Small intestine (tissue), 7 donors: ENCODE data around the gene ITCH. TPM values are rescaled to one million over a fixed set of nuclear protein-coding genes. Genes with fewer than 3 reads are reported as not detected.
A peak's percentile ranks its signal among the peaks of the same experiment; 100 is the strongest.
"Not testable (repeated sequence)": the region's sequence is repeated elsewhere in the genome, so short reads cannot be mapped to it uniquely, and the experiment has no call there.

Experiments
- DNase-seq, 2 donors: peaks; one replicate each; pipeline versions ENCODE4 v3.0.0 to v3.0.0-alpha.2; 2013
- FAIRE-seq: peaks from 2 replicates; lab custom pipeline; 2012; peaks lifted over from hg19 to GRCh38; lab: Jason Lieb, UNC
- H3K27ac ChIP-seq, 3 donors: one replicate each; pipeline ENCODE4 v1.5.1; 2013; ENCODE audit warnings: low read length in 2 of 3, mild to moderate bottlenecking in 2 of 3, control low read depth in 1 of 3, inconsistent platforms in 1 of 3, low read depth in 1 of 3, moderate library complexity in 1 of 3
- H3K27me3 ChIP-seq, 3 donors: one replicate each; pipeline ENCODE4 v1.6.1; 2013; ENCODE audit warnings: low read length in 3 of 3, inconsistent platforms in 1 of 3; ENCODE audit not compliant: control insufficient read depth in 3 of 3, insufficient read depth in 3 of 3
- H3K36me3 ChIP-seq, 3 donors: one replicate each; pipeline ENCODE4 v1.6.1; 2013; ENCODE audit warnings: low read length in 3 of 3, inconsistent platforms in 1 of 3, low read depth in 1 of 3, mild to moderate bottlenecking in 1 of 3, moderate library complexity in 1 of 3; ENCODE audit not compliant: control insufficient read depth in 3 of 3, insufficient read depth in 2 of 3
- H3K4me1 ChIP-seq, 3 donors: one replicate each; pipeline ENCODE4 v1.6.1; 2013; ENCODE audit warnings: low read length in 2 of 3, inconsistent platforms in 1 of 3, low read depth in 1 of 3, mild to moderate bottlenecking in 1 of 3, moderate library complexity in 1 of 3; ENCODE audit not compliant: control insufficient read depth in 3 of 3, insufficient read depth in 2 of 3
- H3K4me3 ChIP-seq, 3 donors: one replicate each; pipeline ENCODE4 v1.5.1; 2013; ENCODE audit warnings: low read length in 3 of 3, control low read depth in 1 of 3, inconsistent platforms in 1 of 3, low read depth in 1 of 3, mild to moderate bottlenecking in 1 of 3, moderate library complexity in 1 of 3
- H3K9me3 ChIP-seq, 2 donors: one replicate each; pipeline ENCODE4 v1.6.1; 2013; ENCODE audit warnings: low read depth in 1 of 2, low read length in 1 of 2; ENCODE audit not compliant: control insufficient read depth in 2 of 2, insufficient read depth in 1 of 2
- WGBS, 3 donors: extraction: QIAGEN DNeasy Blood & Tissue Kit; methylation state at CpG; one replicate each; pipeline ENCODE4 v1.1.7; 2013; 5-methylcytosine and 5-hydroxymethylcytosine counted together
- polyA plus RNA-seq, 4 donors: library from polyadenylated mRNA; stranded (reverse) in 3 of 4; unstranded in 1 of 4; fragments of 200-250 nt in 3 of 4; fragments of 120-200 nt in 1 of 4; gene quantifications; one replicate each; pipeline versions ENCODE4 v1.2.1 to v1.2.3, GENCODE V29; 2013
- donor health status: healthy with polysubstance abuse.
- donor health status: control.
- donor health status: control.
- donor health status: Bipolar disorder and iron deficiency.
- donor health status: healthy.

The ITCH gene
- polyA plus RNA-seq, 4 donors, result 12.0 to 35.1 (median 16.7) TPM

DNA sequence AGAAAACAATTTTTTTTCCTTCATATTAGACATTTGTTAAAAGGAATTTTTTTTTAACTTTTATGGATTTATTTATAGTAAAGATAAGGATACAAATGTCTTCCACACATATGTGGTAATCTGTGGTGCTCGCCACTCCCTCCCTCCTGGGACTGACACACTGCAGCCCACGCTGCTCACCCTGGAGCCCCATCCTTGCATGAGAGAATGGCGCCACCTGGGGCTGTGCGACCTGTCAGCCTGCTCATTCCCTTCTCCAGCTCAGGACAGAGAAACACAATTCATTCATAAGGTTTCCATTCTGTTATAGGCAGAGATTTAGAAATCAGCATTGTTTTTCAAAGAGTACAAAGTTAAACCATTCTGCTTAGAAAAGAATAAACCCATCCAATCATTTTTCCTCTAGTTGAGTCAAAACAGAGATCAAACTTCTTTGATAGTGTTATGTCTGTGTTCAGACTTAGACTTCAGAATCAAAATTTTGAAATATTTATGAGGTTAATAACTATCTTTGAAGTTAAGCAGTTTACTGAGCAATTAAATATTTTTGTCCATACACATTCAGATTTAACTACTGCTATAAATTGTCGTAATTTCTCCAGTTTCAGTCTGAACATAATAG is 110.3 kb downstream of the ITCH start:
- H3K4me1 ChIP-seq, result peaks cover 0 to 2% (median 0%) of the 10 kb centered on the region in 3 donors
- no peaks in the 10 kb centered on the region for H3K27me3 ChIP-seq
- H3K9me3 ChIP-seq, result no peaks in the 10 kb centered on the region
- no peak for FAIRE-seq
- WGBS, 3 donors, result 72 to 78% (median 77%) methylated on average over 5 of the region's 5 CpGs
- no peak overlapping the region for H3K27ac ChIP-seq
- H3K4me3 ChIP-seq, result no peak overlapping the region
- DNase-seq, result peak; percentile 19 to 52
- H3K36me3 ChIP-seq, result peaks cover 3 to 22% (median 6%) of the 10 kb centered on the region in 3 donors

DNA sequence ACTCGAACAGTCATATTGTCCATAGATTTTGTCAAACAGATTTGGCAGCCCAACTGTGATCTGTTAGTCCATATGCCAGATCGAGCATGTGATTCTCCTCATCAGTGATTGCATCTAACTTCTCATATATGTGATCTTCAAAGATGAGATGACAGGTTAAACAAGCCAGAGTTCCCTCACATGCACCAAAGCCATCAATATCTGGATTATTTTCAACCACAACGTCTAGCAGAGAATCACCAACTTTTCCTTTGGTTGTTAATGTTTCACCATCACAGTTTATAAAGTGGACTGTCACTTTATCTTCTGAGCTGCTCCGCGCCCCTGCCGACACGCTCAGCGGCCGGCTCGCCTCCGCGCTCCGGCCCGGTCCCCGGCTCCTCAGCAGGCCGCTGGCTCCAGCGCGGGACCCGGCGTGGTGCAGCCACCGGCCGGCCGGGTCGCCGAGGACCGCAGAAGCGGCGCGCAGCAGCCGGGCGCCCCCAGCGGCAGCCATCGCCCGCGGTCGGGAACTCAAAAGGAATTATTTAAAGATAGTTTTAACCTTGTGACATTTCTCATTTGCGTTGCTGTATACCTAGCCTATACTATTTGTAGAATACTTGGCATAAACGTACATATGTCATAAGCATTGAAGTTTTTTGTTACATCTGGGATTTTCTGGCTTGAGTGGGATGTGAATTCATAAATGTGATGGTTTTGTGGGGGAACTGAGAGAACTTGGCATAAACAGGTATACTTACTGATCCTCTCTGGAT is 113.1 kb downstream of the ITCH start:
- no peak overlapping the region for H3K4me3 ChIP-seq
- FAIRE-seq, result no peak
- peaks cover 0 to 2% (median 0%) of the 10 kb centered on the region in 3 donors for H3K4me1 ChIP-seq
- no peaks in the 10 kb centered on the region for H3K27me3 ChIP-seq
- no peak overlapping the region for H3K27ac ChIP-seq
- H3K9me3 ChIP-seq, result no peaks in the 10 kb centered on the region
- peak; percentile 10 to 42 for DNase-seq
- 26 to 61% (median 56%) methylated on average over 38 of the region's 38 CpGs for WGBS, 3 donors
- peaks cover 3 to 19% (median 6%) of the 10 kb centered on the region in 3 donors for H3K36me3 ChIP-seq

DNA sequence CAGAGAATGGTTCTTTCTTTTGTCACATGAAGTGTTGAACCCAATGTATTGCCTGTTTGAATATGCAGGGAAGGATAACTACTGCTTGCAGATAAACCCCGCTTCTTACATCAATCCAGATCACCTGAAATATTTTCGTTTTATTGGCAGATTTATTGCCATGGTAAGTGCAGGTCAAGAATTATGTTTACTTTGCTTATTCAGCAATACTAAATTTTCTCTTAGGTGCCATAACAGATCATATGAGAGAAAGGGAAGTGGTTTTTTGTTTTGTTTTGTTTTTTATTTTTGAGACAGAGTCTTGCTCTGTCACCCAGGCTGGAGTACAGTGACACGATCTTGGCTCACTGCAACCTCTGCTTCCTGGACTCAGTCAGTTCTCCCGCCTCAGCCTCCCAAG is 116.6 kb downstream of the ITCH start:
- peaks cover 0 to 30% (median 10%) of the 10 kb centered on the region in 3 donors for H3K36me3 ChIP-seq
- H3K4me3 ChIP-seq, result no peak overlapping the region
- DNase-seq (no peak), FAIRE-seq (no peak)
- 81 to 82% (median 82%) methylated on average over 4 of the region's 4 CpGs for WGBS, 3 donors
- H3K9me3 ChIP-seq, result peaks cover 0 to 15% of the 10 kb centered on the region in 2 donors
- H3K27ac ChIP-seq, result no peak overlapping the region
- peaks cover 0 to 5% (median 0%) of the 10 kb centered on the region in 3 donors for H3K4me1 ChIP-seq
- no peaks in the 10 kb centered on the region for H3K27me3 ChIP-seq

DNA sequence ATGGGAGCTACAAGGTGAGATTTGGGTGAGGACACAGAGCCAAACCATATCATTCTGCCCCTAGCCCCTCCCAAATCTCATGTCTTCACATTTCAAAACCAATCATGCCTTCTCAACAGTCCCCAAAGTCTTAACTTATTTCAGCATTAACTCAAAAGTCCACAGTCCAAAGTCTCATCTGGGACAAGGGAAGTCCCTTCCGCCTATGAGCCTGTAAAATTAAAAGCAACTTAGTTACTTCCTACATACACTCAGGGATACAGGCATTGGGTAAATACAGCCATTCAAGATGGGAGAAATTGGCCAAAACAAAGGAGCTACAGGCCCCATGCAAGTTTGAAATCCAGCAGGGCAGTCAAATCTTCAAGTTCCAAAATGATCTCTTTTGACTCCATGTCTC is 119.1 kb downstream of the ITCH start:
- WGBS, 3 donors, result 25 to 40% (median 34%) methylated on average over 1 of the region's 1 CpG
- H3K36me3 ChIP-seq, result peaks cover 2 to 41% (median 15%) of the 10 kb centered on the region in 3 donors
- peaks cover 0 to 15% of the 10 kb centered on the region in 2 donors for H3K9me3 ChIP-seq
- H3K27ac ChIP-seq, result peak overlapping the region in 1 of 3 donors; percentile 19
- not testable (repeated sequence) for H3K4me3 ChIP-seq, FAIRE-seq, H3K4me1 ChIP-seq, H3K27me3 ChIP-seq
- peak; percentile 32 to 70 for DNase-seq

DNA sequence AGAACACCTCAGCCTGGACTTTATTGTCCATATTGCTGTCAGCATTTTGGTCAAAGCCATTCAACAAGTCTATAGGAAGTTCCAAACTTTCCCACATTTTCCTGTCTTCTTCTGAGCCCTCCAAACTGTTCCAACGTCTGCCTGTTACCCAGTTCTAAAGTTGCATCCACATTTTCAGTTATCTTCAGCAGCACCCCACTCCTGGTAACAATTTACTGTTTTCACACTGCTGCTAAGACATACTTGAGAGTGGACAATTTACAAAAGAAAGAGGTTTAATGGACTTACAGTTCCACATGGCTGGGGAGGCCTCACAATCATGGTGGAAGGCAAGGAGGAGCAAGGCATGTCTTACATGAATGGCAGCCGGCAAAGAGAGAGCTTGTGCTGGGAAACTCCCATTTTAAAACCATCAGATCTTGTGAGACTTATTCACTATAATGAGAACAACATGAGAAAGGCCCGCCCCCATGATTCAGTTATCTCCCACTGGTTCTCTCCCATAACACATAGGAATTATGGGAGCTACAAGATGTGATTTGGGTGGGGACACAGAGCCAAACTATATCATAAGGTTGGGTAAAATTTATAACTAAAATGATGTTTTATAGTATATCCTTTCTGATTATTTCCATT is 120.6 kb downstream of the ITCH start:
- H3K27ac ChIP-seq, FAIRE-seq, H3K27me3 ChIP-seq, H3K4me1 ChIP-seq, H3K4me3 ChIP-seq, DNase-seq: not testable (repeated sequence)
- 98 to 100% (median 98%) methylated on average over 3 of the region's 3 CpGs for WGBS, 3 donors
- H3K36me3 ChIP-seq, result peaks cover 6 to 49% (median 15%) of the 10 kb centered on the region in 3 donors
- H3K9me3 ChIP-seq, result peaks cover 0 to 15% of the 10 kb centered on the region in 2 donors

DNA sequence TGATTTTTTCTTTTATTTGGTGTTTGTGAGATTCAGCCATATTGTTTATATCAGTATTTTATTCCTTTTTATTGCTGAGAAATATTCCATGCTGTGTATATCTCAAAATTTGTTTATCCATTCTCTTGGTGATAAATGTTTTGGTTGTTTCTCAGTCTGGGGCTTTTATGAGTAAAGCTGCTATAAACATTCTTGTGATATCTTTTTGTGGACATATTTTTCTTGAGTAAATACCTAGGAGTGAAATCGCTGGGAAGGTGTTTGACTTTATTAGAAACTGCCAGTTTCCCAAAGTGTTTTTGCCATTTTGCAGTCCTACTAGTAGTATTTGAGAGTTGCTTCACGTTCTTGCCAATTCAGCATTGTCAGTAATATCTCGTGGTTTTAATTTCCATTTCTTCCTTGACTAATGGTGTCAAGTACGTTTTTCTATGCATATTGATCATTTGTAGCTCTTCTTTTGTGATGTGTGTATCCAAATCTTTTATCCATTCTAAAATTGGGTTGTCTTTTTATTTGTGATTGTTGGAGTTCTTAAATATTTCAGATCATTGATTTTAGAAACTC is 122.1 kb downstream of the ITCH start:
- WGBS, 3 donors, result 80 to 84% (median 83%) methylated on average over 4 of the region's 4 CpGs
- no peak overlapping the region for H3K4me3 ChIP-seq
- peaks cover 9 to 47% (median 15%) of the 10 kb centered on the region in 3 donors for H3K36me3 ChIP-seq
- peaks cover 0 to 15% of the 10 kb centered on the region in 2 donors for H3K9me3 ChIP-seq
- FAIRE-seq (no peak), DNase-seq (no peak)
- peaks cover 0 to 5% (median 0%) of the 10 kb centered on the region in 3 donors for H3K4me1 ChIP-seq
- H3K27ac ChIP-seq, result no peak overlapping the region
- no peaks in the 10 kb centered on the region for H3K27me3 ChIP-seq

DNA sequence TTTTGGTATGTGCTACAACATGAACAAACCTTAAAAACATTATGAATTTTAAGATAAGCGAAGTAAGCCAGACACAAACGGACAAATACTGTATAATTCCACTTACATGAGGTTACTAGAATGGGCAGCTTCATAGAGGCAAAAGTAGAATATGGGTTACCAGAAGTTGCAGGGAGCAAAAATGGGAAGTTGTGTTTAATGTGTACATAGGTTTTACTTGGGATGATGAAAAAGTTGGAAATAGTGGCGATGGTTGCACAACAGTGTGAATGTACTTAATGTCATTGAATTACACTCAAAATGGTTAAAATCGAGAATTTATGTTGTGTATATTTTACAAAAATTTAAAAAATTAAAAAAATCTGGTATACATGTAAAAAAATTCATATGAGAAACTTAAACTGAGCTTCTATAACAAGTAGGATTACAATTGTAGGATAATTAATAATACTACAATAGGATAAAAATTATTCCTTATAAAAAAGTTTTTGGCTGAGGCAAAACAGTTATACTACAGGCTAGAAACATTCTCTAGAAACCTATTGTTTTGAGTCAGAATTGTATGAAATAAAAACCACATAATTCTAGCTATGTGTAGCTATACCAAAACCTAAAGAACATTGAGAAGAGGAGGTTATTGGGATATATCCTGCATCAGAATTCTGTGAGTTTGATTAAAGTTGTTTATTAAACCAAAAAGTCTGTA is 128.3 kb downstream of the ITCH start:
- Histone ChIP-seq H3K4me3 (no peak overlapping the region), H3K27ac (no peak overlapping the region), H3K9me3 (no peaks in the 10 kb centered on the region), H3K36me3 (peaks cover 9 to 48% (median 22%) of the 10 kb centered on the region in 3 donors), H3K27me3 (no peaks in the 10 kb centered on the region), H3K4me1 (peaks cover 0 to 4% (median 0%) of the 10 kb centered on the region in 3 donors)
- no peak for FAIRE-seq
- WGBS, 3 donors, result 94 to 97% (median 97%) methylated on average over 4 of the region's 4 CpGs
- no peak for DNase-seq
